Body of pancreas (tissue), 4 donors: ENCODE measurements around the gene ZNF608.

ENCODE experiments used
- POLR2A ChIP-seq, 3 donors: fragments of 450-650 bp; IDR thresholded peaks; one replicate each; pipeline ENCODE4 v1.6.1; 2016; ENCODE audit warnings: antibody characterized with exemption in 3 of 3, mild to moderate bottlenecking in 2 of 3
- TF ChIP-seq, protein P1 (sequence below), 7 experiments: fragments of 450-650 bp in 4 of 7; fragments of 200-600 bp in 3 of 7; sonication (generic) in 3 of 7; IDR thresholded peaks; one replicate each; pipeline ENCODE4 v1.5.1; 2016 to 2019; ENCODE audit warnings: antibody characterized with exemption in 7 of 7

DNA sequence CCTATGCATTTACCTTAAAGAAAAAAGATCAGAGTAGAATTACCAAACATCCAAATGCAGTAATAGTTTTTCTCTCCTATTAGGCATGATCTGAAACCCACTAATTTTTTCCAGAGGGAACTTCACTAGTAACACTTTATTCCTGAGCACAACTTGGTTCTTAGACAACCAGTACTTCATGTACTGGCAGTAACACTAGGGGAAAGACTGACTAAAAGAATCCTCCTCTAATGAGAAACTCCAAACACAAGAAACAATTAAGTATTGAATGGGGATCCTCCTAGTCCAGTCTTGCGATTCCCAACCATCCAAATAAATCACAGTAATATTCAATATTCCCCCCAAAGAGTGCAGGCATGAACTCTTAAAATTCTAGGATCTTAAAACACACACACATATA, 48.9 kb downstream of the ZNF608 start:
- TF ChIP-seq, protein P1, sequence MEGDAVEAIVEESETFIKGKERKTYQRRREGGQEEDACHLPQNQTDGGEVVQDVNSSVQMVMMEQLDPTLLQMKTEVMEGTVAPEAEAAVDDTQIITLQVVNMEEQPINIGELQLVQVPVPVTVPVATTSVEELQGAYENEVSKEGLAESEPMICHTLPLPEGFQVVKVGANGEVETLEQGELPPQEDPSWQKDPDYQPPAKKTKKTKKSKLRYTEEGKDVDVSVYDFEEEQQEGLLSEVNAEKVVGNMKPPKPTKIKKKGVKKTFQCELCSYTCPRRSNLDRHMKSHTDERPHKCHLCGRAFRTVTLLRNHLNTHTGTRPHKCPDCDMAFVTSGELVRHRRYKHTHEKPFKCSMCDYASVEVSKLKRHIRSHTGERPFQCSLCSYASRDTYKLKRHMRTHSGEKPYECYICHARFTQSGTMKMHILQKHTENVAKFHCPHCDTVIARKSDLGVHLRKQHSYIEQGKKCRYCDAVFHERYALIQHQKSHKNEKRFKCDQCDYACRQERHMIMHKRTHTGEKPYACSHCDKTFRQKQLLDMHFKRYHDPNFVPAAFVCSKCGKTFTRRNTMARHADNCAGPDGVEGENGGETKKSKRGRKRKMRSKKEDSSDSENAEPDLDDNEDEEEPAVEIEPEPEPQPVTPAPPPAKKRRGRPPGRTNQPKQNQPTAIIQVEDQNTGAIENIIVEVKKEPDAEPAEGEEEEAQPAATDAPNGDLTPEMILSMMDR (IDR thresholded peaks at IDR 0.05), result no peak
- TF ChIP-seq POLR2A (IDR thresholded peaks at IDR 0.05), result no peak
